Cortex of kidney (tissue), 1 donor: Measurements from ENCODE around the gene ABCA2.
"Not testable (repeated sequence)": the region's sequence is repeated elsewhere in the genome, so short reads cannot be mapped to it uniquely, and the experiment has no call there.

Experiments used
- DNase-seq: peaks from one replicate; lab custom pipeline; 2025; lab: John Stamatoyannopoulos, UW

Gene ABCA2

GRCh38 chr9:137062798-137063197, 34.8 kb upstream of the ABCA2 start:
- DNase-seq, result not testable (repeated sequence)

DNA sequence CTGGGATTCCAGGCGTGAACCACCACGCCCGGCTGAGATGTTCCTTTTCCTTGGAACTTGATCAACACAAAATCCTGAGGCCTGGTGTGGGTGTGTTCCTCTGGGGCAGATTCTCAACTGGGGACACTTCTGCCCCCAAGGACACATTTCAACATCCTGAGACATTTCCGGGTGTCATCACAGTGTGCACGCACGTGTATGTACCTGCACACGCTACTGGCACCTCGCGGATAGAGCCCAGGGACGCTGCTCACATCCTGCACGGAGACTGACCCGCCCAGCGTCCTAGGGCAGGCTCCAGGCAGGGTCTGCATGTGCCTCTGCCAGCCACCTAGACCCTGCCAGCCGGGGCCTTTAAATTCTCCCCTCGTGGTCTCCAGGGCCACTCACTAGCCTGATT, 34.3 kb upstream of the ABCA2 start:
- no peak for DNase-seq

DNA sequence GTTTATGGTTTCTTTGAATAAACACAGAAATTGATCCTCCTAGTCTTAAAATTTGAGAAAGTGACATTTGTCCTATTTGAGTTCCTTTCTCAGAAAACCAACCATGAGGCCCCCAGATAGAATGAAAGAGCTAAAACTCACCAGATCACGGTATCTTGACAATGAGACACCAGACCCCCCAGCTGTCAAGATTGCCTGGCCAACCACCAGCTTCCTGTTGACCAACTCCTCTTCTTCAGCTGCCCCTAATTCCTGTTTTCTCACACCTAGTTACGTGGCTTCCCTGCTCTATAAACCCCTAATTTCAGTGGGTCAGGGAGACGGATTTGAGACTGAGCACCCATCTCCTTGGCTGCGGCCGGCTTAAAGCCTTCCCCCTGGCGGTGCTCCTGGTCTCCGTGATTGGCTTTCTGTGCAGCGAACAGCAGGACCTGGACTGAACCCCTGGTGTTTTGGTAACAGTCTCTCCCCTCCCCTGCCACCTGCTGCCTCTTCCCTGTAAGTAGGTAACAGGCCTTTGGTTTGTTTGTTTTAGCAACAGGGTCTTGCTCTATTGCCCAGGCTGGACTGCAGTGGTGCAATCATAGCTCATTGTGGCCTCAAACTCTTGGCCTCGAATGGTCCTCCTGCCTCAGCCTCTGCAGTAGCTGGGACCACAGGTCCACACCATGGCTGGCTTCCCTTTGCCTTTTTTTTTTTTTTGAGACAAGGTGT, 30.6 kb upstream of the ABCA2 start:
- no peak for DNase-seq

- no peak for DNase-seq
Measured at GRCh38 chr9:137057545-137057944, 29.5 kb upstream of the ABCA2 start.

DNA sequence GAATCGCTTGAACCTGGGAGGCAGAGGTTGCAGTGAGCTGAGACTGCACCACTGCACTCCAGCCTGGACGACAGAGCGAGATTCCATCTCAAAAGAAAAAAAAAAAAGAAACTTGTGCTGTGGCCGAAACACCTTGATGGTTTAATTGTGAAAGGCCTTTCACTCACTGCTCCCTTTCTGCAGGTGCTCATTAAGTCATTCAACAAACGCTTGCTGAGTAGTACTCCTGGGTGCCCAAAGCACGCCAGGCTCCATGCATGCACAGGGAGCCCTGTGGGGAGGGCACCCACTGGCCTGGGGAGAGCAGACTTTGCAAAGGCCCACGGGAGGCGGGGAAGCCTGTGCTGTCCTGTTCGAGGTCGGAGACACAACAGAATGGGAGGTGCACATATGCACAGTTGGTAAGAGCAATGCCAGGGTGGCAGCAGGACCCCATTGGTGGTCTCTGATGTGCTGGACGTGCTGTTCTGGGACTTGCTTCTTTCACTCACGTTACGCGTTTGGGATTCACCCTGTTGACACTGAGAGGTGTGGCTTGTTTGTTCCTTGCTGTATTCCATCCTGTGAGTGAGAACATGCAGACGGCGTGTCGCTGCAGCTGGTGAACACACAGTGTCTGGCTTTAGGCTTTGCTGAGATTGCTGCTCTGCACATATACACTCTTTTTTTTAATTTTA, 28.8 kb upstream of the ABCA2 start:
- DNase-seq, result no peak

- no peak for DNase-seq
Measured at GRCh38 chr9:137055385-137056364, 27.6 kb upstream of the ABCA2 start.

DNA sequence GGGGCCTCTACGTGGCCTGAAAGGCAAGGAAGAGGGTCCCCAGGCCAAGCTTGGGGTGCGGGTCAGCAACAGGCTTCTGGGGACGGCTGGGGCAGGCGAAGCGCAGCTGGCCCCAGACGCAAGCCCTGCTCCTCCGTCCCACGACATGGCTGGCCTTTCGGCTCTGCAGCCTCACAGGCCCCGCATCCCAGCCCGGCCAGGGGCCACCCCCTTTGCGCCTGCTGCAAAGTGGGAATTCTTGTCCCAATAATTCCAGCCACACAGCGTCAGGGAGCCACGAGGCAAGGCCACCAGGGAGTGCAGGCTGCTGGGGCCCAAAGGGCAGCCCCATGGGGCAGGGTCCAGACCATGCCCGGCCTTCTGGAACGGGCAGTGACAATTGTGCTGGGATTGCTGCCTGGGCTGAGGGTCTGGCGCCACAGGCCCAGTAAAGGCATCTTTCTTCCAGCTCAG, 26.9 kb upstream of the ABCA2 start:
- DNase-seq, result no peak

DNA sequence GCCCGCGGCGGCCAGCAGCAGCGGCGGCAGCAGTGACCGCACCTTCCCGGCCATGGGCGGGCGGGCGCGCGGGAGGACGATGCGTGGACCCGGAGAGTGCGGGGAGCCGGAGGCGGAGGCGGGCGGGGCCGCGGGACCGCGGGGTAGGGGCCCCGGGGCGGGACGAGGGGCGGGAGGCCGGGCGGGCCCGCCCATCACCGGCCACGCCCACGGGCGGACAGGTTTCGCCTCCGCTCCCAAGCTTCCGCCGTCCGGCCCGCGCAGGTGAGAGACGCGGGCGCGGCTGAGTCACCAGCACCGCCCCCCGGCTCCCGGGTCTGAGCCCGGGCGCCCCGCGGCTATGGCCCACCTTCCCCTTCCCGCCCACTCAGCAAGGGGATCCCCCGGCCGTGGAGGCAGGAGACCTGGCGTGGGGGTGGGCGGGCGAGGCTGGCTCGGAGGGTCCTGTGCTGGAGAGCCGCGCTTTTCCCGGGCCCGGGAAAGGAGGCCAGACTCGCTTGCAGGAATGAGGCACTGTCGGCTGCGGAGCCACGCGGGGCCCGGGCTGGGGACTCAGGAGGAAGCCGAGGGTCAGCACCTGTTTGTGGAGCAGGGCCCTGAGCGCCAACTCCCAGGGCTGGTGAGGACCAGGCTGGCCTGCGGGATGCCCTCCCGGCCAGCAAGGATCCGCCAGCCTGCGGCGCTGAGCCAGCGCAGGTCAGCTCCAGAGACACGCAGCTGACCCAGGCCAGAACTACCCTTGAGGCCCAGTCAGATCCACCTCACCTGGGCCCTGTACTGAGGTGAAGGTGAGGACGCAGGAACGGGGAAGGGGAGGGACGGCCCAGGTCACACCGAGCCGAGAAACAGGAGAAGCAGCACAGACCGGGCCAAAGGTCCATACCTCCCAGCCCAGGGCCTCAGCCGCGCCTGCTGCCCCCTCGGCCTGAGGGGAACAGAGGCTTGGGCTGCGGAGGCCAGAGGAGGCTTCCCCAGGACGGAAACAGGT, 26.2 kb upstream of the ABCA2 start, which contains the start of gene ENTPD2:
Gene ENTPD2 (minus strand): TSS at position 118 of the 988 bp plus-strand sequence. CDS start 64 bp downstream, at position 54.
- DNase-seq, result no peak

DNA sequence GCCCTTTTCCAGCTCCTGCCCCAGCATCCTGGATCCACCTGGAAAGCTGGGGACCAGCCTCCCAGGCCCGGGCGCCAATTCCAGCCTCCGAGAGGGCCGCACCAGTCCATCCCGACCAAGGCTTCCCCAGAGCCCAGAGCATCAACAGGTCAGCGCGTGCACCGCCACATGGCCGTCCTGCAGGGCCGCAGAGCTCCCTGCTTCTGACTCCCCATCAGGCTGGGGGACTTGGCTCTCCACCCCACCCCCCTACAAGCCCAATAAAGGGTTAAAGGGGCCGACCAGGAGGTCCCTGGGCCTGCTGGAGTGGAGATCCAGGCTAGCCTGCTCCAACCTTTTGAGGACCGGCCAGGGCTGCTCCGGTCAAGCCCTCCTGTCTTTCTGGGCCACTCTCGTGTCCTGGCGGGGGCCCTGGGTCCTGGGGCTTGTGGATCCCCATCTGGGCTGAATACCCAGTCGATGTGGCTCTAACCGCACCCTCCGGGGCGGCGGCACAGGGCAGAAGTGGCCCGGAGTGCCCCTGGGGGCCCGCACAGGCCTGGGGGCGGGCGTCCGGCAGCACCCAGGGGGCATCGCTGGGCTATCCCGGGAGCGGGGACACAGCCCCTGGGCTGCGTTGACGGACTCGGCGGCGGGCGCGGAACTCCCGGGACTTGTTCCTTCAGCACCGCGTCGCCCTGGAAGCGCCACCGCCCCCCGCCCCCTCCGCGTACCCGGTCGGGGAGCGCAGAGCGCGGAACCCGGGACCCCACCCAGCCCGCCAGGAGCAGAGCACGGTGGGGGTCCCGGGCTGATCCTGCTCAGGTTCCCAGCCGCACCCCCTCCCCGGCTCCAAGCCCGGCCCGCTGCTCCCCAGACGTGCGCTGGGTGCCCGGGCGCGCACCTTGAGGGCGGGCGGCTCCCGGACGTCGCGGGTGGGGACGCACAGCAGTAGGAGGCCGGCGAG, 25.2 kb upstream of the ABCA2 start:
- DNase-seq, result no peak

DNA sequence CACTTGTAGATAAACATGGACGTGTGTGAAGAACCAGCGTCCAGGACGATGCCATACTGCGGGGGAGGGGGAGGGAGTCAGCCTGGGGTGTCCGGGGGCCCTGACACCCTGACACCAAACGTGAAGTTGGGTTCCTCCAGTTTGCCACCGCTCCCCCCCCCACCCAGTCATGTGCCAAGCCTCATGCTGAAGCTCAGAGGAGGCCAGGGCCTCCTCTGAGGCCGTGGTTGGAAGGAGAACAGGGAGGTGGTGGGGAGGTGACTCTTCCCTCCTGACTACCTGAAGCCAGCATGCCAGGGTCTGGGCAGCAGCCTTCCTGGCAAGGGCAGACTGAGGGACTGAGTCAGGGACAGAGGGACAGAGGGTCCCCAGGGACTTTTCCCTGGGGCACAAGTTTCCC, 24.3 kb upstream of the ABCA2 start:
- no peak for DNase-seq

- DNase-seq, result no peak
Measured at GRCh38 chr9:137051145-137051724, 23.2 kb upstream of the ABCA2 start.

- no peak for DNase-seq
Measured at GRCh38 chr9:137050570-137050969, 22.5 kb upstream of the ABCA2 start.

GRCh38 chr9:137049544-137050449, 21.8 kb upstream of the ABCA2 start:
- no peak for DNase-seq

GRCh38 chr9:137048655-137049543, 20.9 kb upstream of the ABCA2 start:
- DNase-seq, result no peak

- no peak for DNase-seq
Measured at GRCh38 chr9:137046088-137046787, 18.2 kb upstream of the ABCA2 start, which contains the start of gene NPDC1. TSS of gene NPDC1 (minus strand) at chr9:137046177. CDS start at chr9:137045989, 188 bp downstream.

DNA sequence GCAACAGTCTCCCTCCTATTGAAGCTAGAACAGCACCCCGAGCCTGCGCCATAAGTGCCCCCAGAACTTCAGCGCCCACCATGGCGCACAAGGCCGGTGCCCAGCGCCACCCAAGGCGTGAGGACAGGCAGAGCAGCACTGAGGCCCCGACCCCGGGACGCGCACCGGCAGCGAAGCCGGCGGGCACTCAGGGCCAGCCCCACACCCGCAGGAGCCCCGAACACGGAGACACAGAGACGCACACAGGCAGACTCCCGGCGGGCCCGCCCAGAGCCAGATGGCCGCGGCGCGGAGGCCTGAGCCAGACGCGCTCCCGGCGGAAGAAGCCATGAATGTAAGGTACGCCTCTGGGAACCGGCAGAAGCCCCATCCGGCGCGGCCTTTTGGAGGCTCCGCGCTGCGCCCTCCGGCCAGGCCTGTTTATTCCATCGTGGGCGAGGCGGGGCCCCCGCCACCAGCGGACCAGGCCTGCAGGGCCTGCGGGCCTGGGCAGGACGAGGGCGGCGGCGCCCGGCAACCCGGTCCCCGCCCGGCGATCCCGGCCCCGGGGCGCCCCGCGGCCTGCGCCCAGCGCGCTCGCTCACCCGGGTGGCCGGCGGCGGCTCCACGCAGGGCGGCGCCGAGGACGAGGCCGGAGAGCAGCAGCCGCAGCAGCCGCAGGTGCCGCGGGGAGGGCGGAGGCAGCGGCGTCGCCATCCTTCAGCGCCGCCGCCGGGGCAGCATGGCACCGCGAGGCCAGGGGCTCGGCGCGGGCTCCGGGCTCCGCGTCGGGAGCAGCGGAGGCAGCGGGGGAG, 17.5 kb upstream of the ABCA2 start:
- DNase-seq, result no peak
